Lower leg skin (tissue), 4 donors: ENCODE measurements around the gene CCDC197. TPM values are rescaled to one million over a fixed set of nuclear protein-coding genes. Genes with fewer than 3 reads are reported as not detected.

Experiments
- DNase-seq, 2 donors: peaks; one replicate each; pipeline ENCODE4 v3.0.0-alpha.2; 2019; ENCODE audit warnings: low spot score in 2 of 2
- H3K4me3 ChIP-seq: fragments of 200-600 bp; sonication (generic); 2 replicates; pipeline ENCODE4 v1.5.1; 2017; ENCODE audit warnings: mild to moderate bottlenecking, low read depth; ENCODE audit not compliant: poor library complexity, severe bottlenecking
- CTCF ChIP-seq, 3 donors: fragments of 450-650 bp; IDR thresholded peaks; one replicate each; pipeline ENCODE4 v1.5.1; 2016; ENCODE audit warnings: antibody characterized with exemption in 3 of 3, mild to moderate bottlenecking in 3 of 3, moderate library complexity in 2 of 3
- POLR2A ChIP-seq, 2 donors: fragments of 450-650 bp; IDR thresholded peaks; one replicate each; pipeline ENCODE4 v1.6.1; 2016 to 2017; ENCODE audit warnings: antibody characterized with exemption in 2 of 2, mild to moderate bottlenecking in 1 of 2, moderate library complexity in 1 of 2
- WGBS, 2 donors: methylation state at CpG; one replicate each; pipeline ENCODE4 v1.1.5; 2018; 5-methylcytosine and 5-hydroxymethylcytosine counted together
- intact Hi-C: fragments of 100-400 bp; cut with DNase I; formaldehyde crosslinking; loops from one replicate; pipeline ENCODE4 v1.15.0; 2023; ENCODE audit warnings: low total_unique reads
- total RNA-seq, 4 donors: library from RNA; depleted of rRNA; stranded (reverse); fragments of >200 nt; gene quantifications; one replicate each; pipeline ENCODE4 v1.1.0, GENCODE V29; 2016

The CCDC197 gene
- total RNA-seq, 4 donors from 2014 or later, result not detected

GRCh38 chr14:94041551-94042346 is 44.6 kb downstream of the CCDC197 start:
- TF ChIP-seq CTCF (IDR thresholded peaks at IDR 0.05) (no peak), POLR2A (IDR thresholded peaks at IDR 0.05) (no peak)
- DNase-seq, result no peak
- intact Hi-C loops, result no loop called here
- no peak overlapping the region for H3K4me3 ChIP-seq
- 66 to 73% methylated on average over 18 of the region's 18 CpGs for WGBS, 2 donors

- WGBS, 2 donors, result 65 to 80% methylated on average over 7 to 12 of the region's 12 CpGs
- no peak for DNase-seq
- H3K4me3 ChIP-seq, result no peak overlapping the region
- intact Hi-C loops, result no loop called here
- TF ChIP-seq POLR2A (IDR thresholded peaks at IDR 0.05), result no peak
- TF ChIP-seq CTCF (IDR thresholded peaks at IDR 0.05), result no peak
Measured at GRCh38 chr14:94042433-94043091, 45.5 kb downstream of the CCDC197 start.

GRCh38 chr14:94043111-94043755 is 46.1 kb downstream of the CCDC197 start:
- 79% methylated on average over 11 to 12 of the region's 13 CpGs for WGBS, 2 donors

GRCh38 chr14:94043756-94044475 is 46.8 kb downstream of the CCDC197 start:
- no peak for TF ChIP-seq CTCF (IDR thresholded peaks at IDR 0.05)
- TF ChIP-seq POLR2A (IDR thresholded peaks at IDR 0.05), result no peak
- intact Hi-C loops, result no loop called here
- WGBS, 2 donors, result 85 to 87% methylated on average over 14 of the region's 14 CpGs
- peak in 1 of 2 donors; percentile 82 for DNase-seq
- no peak overlapping the region for H3K4me3 ChIP-seq

More at GRCh38 chr14:94043111-94043755, 46.1 kb downstream of the CCDC197 start:
- TF ChIP-seq CTCF (IDR thresholded peaks at IDR 0.05), result no peak
- no peak for TF ChIP-seq POLR2A (IDR thresholded peaks at IDR 0.05)
- no peak for DNase-seq
- H3K4me3 ChIP-seq, result no peak overlapping the region
- intact Hi-C loops, result no loop called here

GRCh38 chr14:94044476-94045091 is 47.5 kb downstream of the CCDC197 start:
- TF ChIP-seq CTCF (IDR thresholded peaks at IDR 0.05) (no peak), POLR2A (IDR thresholded peaks at IDR 0.05) (no peak)
- intact Hi-C loops, result no loop called here
- DNase-seq, result peak in 1 of 2 donors; percentile 75
- WGBS, 2 donors, result 87 to 88% methylated on average over 20 of the region's 20 CpGs
- H3K4me3 ChIP-seq, result no peak overlapping the region
